SK-N-SH treated with all-trans-retinoic acid at 6 μM for 48 hours (cell line): Measurements from ENCODE around the gene SEMA4D.

Experiments used
- ESRRG ChIP-seq: fragments of 250-450 bp; sonication (Bioruptor Pico); IDR thresholded peaks from 2 replicates; pipeline ENCODE4 v1.6.1; 2021; ENCODE audit warnings: mild to moderate bottlenecking
- ISL1 ChIP-seq: fragments of 250-450 bp; sonication (Bioruptor Pico); IDR thresholded peaks from 2 replicates; pipeline ENCODE4 v2.1.2; 2022; ENCODE audit warnings: mild to moderate bottlenecking, moderate library complexity
- PATZ1 ChIP-seq: fragments of 250-450 bp; sonication (Bioruptor Pico); IDR thresholded peaks from 2 replicates; pipeline ENCODE4 v1.8.0; 2020; ENCODE audit warnings: mild to moderate bottlenecking, moderate library complexity, borderline replicate concordance
- SNAI2 ChIP-seq: fragments of 250-450 bp; sonication (Bioruptor Pico); IDR thresholded peaks from 2 replicates; pipeline ENCODE4 v1.5.0; 2020; ENCODE audit warnings: mild to moderate bottlenecking, moderate library complexity
- TSHZ2 ChIP-seq: fragments of 250-450 bp; sonication (Bioruptor Pico); IDR thresholded peaks from 2 replicates; pipeline ENCODE4 v1.5.0; 2020; ENCODE audit warnings: mild to moderate bottlenecking, moderate library complexity

- TF ChIP-seq ESRRG (CRISPR knock-in tag) (no peak), SNAI2 (CRISPR knock-in tag) (no peak), ISL1 (CRISPR knock-in tag) (no peak), TSHZ2 (no peak), PATZ1 (CRISPR knock-in tag) (no peak)
Measured at GRCh38 chr9:89360465-89360864, 137.4 kb downstream of the SEMA4D start.
